LNCAP (cell line): ENCODE data around the gene LTB.

Experiments
- CTCF ChIP-seq: fragments of 450-650 bp; IDR thresholded peaks from 2 replicates; pipeline ENCODE4 v1.5.1; 2017; ENCODE audit warnings: mild to moderate bottlenecking

The LTB gene

GRCh38 chr6:31558318-31558625 is 24.0 kb downstream of the LTB start:
- no peak for TF ChIP-seq CTCF

GRCh38 chr6:31557443-31558317 is 24.5 kb downstream of the LTB start:
- TF ChIP-seq CTCF: no peak

- no peak for TF ChIP-seq CTCF
These were observed 25.9 kb downstream of the LTB start for GRCh38 chr6:31556307-31556706.

- no peak for TF ChIP-seq CTCF
These were observed 33.7 kb downstream of the LTB start for GRCh38 chr6:31548544-31548873.

- no peak for TF ChIP-seq CTCF
These were observed 34.3 kb downstream of the LTB start for GRCh38 chr6:31547727-31548543.

GRCh38 chr6:31546958-31547726 is 35.1 kb downstream of the LTB start, which contains the start of gene NFKBIL1:
TSS of gene NFKBIL1 (plus strand) at chr6:31547608. CDS start at chr6:31547695, 87 bp downstream.
- no peak for TF ChIP-seq CTCF

- TF ChIP-seq CTCF: peak; percentile 94
These were observed 35.8 kb downstream of the LTB start, which contains the start of gene ATP6V1G2 for GRCh38 chr6:31546339-31546957. TSS of gene ATP6V1G2 (minus strand) at chr6:31546608. CDS start at chr6:31546559, 49 bp downstream.
